Activated T-helper 17 cell treated with anti-CD3 and anti-CD28 coated beads, Interleukin-2, amount 50 U/mL, for 72 hours (primary cell): ENCODE measurements around the gene CRYBG3. TPM values are rescaled to one million over a fixed set of nuclear protein-coding genes. Genes with fewer than 3 reads are reported as not detected.
"Not testable (repeated sequence)": the region's sequence is repeated elsewhere in the genome, so short reads cannot be mapped to it uniquely, and the experiment has no call there.

Source experiments
- ATAC-seq: fragments of 150-1000 bp; cut with Tn5 transposase; replicated peaks from 2 replicates; pipeline ENCODE4 v1.10.0; 2021; ENCODE audit warnings: mild to moderate bottlenecking, moderate library complexity
- H3K27ac Mint-ChIP-seq: one replicate; pipeline ENCODE4 v1.8.0; 2022; ENCODE audit warnings: mixed read lengths
- H3K27me3 Mint-ChIP-seq: one replicate; pipeline ENCODE4 v1.8.0; 2022; ENCODE audit warnings: mixed read lengths
- H3K36me3 Mint-ChIP-seq: one replicate; pipeline ENCODE4 v1.8.0; 2022; ENCODE audit warnings: low read depth, mild to moderate bottlenecking, mixed read lengths
- H3K4me1 Mint-ChIP-seq: one replicate; pipeline ENCODE4 v1.8.0; 2022; ENCODE audit warnings: mixed read lengths
- H3K4me3 Mint-ChIP-seq: one replicate; pipeline ENCODE4 v1.8.0; 2022; ENCODE audit warnings: mild to moderate bottlenecking, mixed read lengths
- H3K9me3 Mint-ChIP-seq: one replicate; pipeline ENCODE4 v1.8.0; 2022; ENCODE audit warnings: mixed read lengths
- total RNA-seq, 2 donors: library from RNA; stranded (reverse); gene quantifications; one replicate each; pipeline ENCODE4 v1.2.3, GENCODE V29; 2022

CRYBG3 gene
- total RNA-seq, 2 donors from 2014 or later = 15.3 to 26.7 TPM

DNA sequence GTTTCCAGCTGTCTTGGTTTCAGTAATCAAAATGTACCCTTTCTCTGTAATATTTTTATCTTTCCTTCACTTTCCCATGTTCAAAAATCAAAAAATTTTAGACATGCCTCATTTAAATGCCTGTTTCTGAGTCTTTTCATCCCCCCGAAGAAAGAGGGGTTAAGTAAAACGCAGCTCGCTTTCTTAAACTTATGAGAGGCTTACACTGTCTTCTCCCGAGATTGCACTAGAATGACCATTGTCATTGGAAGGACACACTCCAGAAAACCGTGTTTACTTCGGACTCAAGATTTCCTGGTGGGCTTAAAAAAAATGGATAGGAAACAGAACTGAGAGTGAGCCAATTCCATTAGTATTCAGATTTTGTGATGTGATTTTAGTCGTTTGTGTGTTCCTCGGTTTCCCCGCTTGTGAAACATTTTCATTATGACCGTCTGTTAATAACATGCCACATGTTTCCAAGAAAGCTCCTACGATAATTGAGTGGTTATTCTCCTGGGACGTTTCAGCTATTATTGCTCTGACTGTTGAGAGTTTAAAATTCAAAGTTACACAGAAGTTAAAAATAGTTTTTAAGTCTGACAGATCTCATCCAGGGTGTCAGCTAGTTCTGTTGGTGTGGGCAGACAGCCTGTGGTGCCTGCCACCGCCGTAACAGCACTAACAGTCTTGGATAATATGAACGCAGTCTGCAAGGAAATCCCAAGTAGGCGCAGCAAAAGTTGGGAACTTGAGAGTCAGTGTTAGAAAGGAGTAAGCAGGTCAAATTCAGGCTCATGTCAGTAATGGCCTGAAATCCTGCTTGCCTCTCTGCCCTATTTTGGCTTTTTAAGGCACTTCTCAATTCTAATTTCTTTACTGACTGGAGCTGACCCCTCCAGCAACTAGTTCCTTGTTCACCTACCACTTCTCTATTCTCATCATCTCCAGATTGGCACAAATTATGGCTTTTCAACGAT lies 1.5 kb downstream of the CRYBG3 start:
- peaks cover 36% of the 10 kb centered on the region for H3K4me1 Mint-ChIP-seq
- ATAC-seq = no peak
- H3K27ac Mint-ChIP-seq = peak overlapping the region; percentile 97
- peak overlapping the region; percentile 99 for H3K4me3 Mint-ChIP-seq
- no peaks in the 10 kb centered on the region for H3K9me3 Mint-ChIP-seq
- H3K36me3 Mint-ChIP-seq = peaks cover 15% of the 10 kb centered on the region
- H3K27me3 Mint-ChIP-seq = peaks cover 4% of the 10 kb centered on the region

GRCh38 chr3:97825101-97825500 lies 3.3 kb downstream of the CRYBG3 start:
- H3K27me3 Mint-ChIP-seq = peaks cover 4% of the 10 kb centered on the region
- no peak overlapping the region for H3K4me3 Mint-ChIP-seq
- ATAC-seq = no peak
- peaks cover 15% of the 10 kb centered on the region for H3K36me3 Mint-ChIP-seq
- H3K27ac Mint-ChIP-seq = no peak overlapping the region
- H3K9me3 Mint-ChIP-seq = no peaks in the 10 kb centered on the region
- H3K4me1 Mint-ChIP-seq = peaks cover 36% of the 10 kb centered on the region

- H3K27ac Mint-ChIP-seq = no peak overlapping the region
- peaks cover 21% of the 10 kb centered on the region for H3K4me1 Mint-ChIP-seq
- no peaks in the 10 kb centered on the region for H3K9me3 Mint-ChIP-seq
- H3K36me3 Mint-ChIP-seq = peaks cover 7% of the 10 kb centered on the region
- no peak for ATAC-seq
- H3K27me3 Mint-ChIP-seq = no peaks in the 10 kb centered on the region
- no peak overlapping the region for H3K4me3 Mint-ChIP-seq
These were observed 6.1 kb downstream of the CRYBG3 start for GRCh38 chr3:97827741-97828471.

GRCh38 chr3:97829198-97829597 lies 7.4 kb downstream of the CRYBG3 start:
- H3K36me3 Mint-ChIP-seq = no peaks in the 10 kb centered on the region
- ATAC-seq = no peak
- no peak overlapping the region for H3K4me3 Mint-ChIP-seq
- peaks cover 11% of the 10 kb centered on the region for H3K4me1 Mint-ChIP-seq
- H3K9me3 Mint-ChIP-seq = no peaks in the 10 kb centered on the region
- no peaks in the 10 kb centered on the region for H3K27me3 Mint-ChIP-seq
- H3K27ac Mint-ChIP-seq = no peak overlapping the region

GRCh38 chr3:97830638-97831037 lies 8.8 kb downstream of the CRYBG3 start:
- Mint-ChIP-seq H3K4me3 (no peak overlapping the region), H3K27ac (no peak overlapping the region), H3K36me3 (no peaks in the 10 kb centered on the region), H3K9me3 (no peaks in the 10 kb centered on the region), H3K4me1 (no peaks in the 10 kb centered on the region), H3K27me3 (no peaks in the 10 kb centered on the region)
- ATAC-seq = no peak

DNA sequence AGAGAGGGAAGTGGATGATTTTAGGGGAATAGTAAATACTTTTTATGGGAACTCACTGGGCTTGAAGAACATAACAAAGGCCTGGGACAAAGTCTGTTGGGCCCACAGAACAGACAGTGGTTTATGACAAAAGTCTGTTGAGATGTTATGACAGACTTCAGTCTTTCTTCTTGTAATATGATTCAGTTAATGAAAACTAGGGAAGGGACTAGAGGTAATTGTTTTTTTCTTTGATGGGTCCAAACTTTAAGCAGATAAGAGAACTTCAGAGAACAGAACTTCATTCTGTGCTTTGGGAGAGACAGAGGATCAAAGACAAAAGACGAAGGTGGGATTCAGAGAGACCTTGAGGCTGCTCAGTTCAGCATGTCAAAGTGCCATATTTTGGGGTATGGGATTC lies 9.3 kb downstream of the CRYBG3 start:
- Mint-ChIP-seq H3K9me3 (no peaks in the 10 kb centered on the region), H3K36me3 (no peaks in the 10 kb centered on the region), H3K4me1 (no peaks in the 10 kb centered on the region), H3K27me3 (no peaks in the 10 kb centered on the region), H3K4me3 (no peak overlapping the region), H3K27ac (no peak overlapping the region)
- ATAC-seq = no peak

DNA sequence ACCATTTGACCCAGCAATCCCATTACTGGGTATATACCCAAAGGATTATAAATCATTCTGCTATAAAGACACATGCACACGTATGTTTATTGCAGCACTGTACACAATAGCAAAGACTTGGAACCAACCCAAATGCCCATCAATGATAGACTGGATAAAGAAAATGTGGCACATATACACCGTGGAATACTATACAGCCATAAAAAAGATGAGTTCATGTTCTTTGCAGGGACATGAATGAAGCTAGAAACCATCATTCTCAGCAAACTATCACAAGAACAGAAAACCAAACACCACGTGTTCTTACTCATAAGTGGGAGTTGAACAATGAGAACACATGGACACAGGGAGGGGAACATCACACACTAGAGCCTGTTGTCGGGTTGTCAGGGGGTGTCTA lies 11.4 kb downstream of the CRYBG3 start:
- not testable (repeated sequence) for H3K36me3 Mint-ChIP-seq, H3K27ac Mint-ChIP-seq, H3K9me3 Mint-ChIP-seq, H3K4me1 Mint-ChIP-seq, ATAC-seq, H3K27me3 Mint-ChIP-seq, H3K4me3 Mint-ChIP-seq

GRCh38 chr3:97835761-97836160 lies 13.9 kb downstream of the CRYBG3 start:
- H3K27ac Mint-ChIP-seq = no peak overlapping the region
- H3K9me3 Mint-ChIP-seq = no peaks in the 10 kb centered on the region
- no peaks in the 10 kb centered on the region for H3K36me3 Mint-ChIP-seq
- H3K4me3 Mint-ChIP-seq = no peak overlapping the region
- no peaks in the 10 kb centered on the region for H3K27me3 Mint-ChIP-seq
- peak; percentile 77 for ATAC-seq
- H3K4me1 Mint-ChIP-seq = peaks cover 5% of the 10 kb centered on the region

GRCh38 chr3:97838393-97838792 lies 16.6 kb downstream of the CRYBG3 start:
- Mint-ChIP-seq H3K27ac (no peak overlapping the region), H3K36me3 (no peaks in the 10 kb centered on the region), H3K4me1 (peaks cover 5% of the 10 kb centered on the region), H3K4me3 (no peak overlapping the region), H3K9me3 (no peaks in the 10 kb centered on the region), H3K27me3 (no peaks in the 10 kb centered on the region)
- ATAC-seq = no peak

DNA sequence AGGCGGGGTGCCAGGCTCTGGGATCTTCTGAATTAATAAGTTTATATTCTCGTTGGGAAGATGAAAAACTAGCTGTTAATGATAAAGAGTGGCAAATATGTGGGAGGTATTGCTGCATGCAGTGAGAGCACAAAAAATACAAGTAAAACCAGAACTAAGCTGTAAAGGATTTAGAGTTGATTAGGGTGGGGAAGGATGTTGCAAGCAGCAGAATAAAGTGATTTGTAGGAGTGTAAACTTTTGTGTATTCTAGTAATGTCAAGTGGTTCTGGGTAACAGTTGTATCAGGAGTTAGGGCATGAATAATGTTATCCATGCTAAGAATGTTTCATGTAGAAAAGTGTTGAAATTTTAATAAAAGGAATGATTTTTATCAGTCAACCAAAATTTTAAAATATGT lies 18.1 kb downstream of the CRYBG3 start:
- no peak overlapping the region for H3K4me3 Mint-ChIP-seq

DNA sequence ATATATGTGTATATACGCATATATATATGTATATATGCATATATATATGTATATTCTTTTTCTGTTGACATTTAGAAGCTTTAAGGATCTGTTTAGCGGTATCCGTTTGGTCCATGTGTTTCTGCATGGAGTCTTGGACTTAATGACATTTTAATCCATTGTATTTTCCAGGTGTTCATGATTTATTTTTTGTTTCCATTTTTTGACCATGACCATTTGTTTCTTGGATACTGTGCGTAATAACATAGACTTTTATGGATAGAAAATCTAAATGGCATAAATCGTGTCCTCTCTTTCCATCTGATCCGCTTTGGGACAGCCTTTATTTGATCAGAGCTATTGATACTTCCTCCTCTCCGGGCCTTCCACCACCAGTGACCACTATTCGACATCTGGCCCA lies 19.5 kb downstream of the CRYBG3 start:
- Mint-ChIP-seq H3K27ac (no peak overlapping the region), H3K27me3 (no peaks in the 10 kb centered on the region), H3K9me3 (no peaks in the 10 kb centered on the region), H3K4me1 (peaks cover 5% of the 10 kb centered on the region), H3K36me3 (peaks cover 10% of the 10 kb centered on the region), H3K4me3 (no peak overlapping the region)
- no peak for ATAC-seq

More for the DNA sequence above, 18.1 kb downstream of the CRYBG3 start:
- peaks cover 7% of the 10 kb centered on the region for H3K36me3 Mint-ChIP-seq
- H3K27me3 Mint-ChIP-seq = no peaks in the 10 kb centered on the region
- H3K4me1 Mint-ChIP-seq = peaks cover 5% of the 10 kb centered on the region
- H3K9me3 Mint-ChIP-seq = no peaks in the 10 kb centered on the region
- H3K27ac Mint-ChIP-seq = no peak overlapping the region
- ATAC-seq = no peak

- no peaks in the 10 kb centered on the region for H3K27me3 Mint-ChIP-seq
These were observed 20.1 kb downstream of the CRYBG3 start for GRCh38 chr3:97841956-97842355.

GRCh38 chr3:97848779-97849178 lies 27.0 kb downstream of the CRYBG3 start:
- no peaks in the 10 kb centered on the region for H3K27me3 Mint-ChIP-seq
- H3K4me1 Mint-ChIP-seq = no peaks in the 10 kb centered on the region
- H3K27ac Mint-ChIP-seq = no peak overlapping the region

More at GRCh38 chr3:97841956-97842355, 20.1 kb downstream of the CRYBG3 start:
- H3K9me3 Mint-ChIP-seq = no peaks in the 10 kb centered on the region
- no peak overlapping the region for H3K27ac Mint-ChIP-seq
- H3K36me3 Mint-ChIP-seq = peaks cover 17% of the 10 kb centered on the region
- H3K4me1 Mint-ChIP-seq = peaks cover 4% of the 10 kb centered on the region
- H3K4me3 Mint-ChIP-seq = no peak overlapping the region
- ATAC-seq = no peak

DNA sequence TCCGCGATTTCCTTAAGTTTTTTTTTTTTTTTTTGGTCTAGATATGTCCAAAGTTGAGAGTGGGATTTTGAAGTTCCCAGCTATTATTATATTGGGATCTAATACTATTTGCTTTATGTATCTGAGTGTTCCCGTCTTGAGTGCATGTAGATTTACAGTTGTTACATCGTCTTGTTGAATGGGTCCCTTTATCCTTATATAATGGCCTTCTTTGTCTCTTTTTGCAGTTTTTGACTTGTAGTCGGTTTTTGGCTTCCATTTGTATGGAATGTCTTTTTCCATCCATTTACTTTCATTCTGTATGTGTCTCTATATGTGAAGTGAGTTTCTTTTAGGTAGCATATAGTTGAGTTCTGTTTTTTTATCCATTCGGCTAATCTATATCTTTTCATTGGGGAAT lies 35.6 kb downstream of the CRYBG3 start:
- no peak overlapping the region for H3K27ac Mint-ChIP-seq
- no peak for ATAC-seq
- H3K27me3 Mint-ChIP-seq = no peaks in the 10 kb centered on the region
- H3K36me3 Mint-ChIP-seq = no peaks in the 10 kb centered on the region
- no peaks in the 10 kb centered on the region for H3K4me1 Mint-ChIP-seq
- no peak overlapping the region for H3K4me3 Mint-ChIP-seq
- peaks cover 5% of the 10 kb centered on the region for H3K9me3 Mint-ChIP-seq

More at GRCh38 chr3:97848779-97849178, 27.0 kb downstream of the CRYBG3 start:
- ATAC-seq = no peak
- Mint-ChIP-seq H3K9me3 (peaks cover 2% of the 10 kb centered on the region), H3K4me3 (no peak overlapping the region), H3K36me3 (peaks cover 20% of the 10 kb centered on the region)

DNA sequence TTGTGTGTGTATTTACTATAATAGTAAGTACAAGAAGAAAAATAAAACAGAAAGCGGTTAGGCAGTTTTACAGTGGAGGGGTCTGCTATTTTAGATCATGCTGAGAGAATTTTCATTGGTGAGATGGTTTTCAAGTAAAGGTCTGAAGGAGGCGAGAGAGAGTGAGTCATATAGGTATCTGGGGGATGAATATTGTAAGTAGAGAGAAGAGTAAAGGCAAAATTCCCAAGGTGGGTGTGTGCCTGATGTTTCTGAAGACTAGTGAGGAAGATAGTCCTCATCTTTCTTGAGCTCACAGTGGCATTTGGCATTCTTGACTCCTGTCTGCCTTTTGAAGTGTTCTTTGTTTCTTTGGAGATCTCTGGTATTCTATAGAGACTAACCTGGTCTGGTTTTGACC lies 38.6 kb downstream of the CRYBG3 start:
- Mint-ChIP-seq H3K4me3 (no peak overlapping the region), H3K9me3 (no peaks in the 10 kb centered on the region), H3K36me3 (peaks cover 9% of the 10 kb centered on the region), H3K4me1 (no peaks in the 10 kb centered on the region), H3K27ac (no peak overlapping the region), H3K27me3 (no peaks in the 10 kb centered on the region)
- ATAC-seq = peak; percentile 43
